SIG-M5 treated with dmso at 0.1 percent for 504 hours (cell line): ENCODE results near the gene ANKRD40.

Experiments used
- DNase-seq: peaks from one replicate; lab custom pipeline; 2025; ENCODE audit not compliant: unreplicated experiment; lab: John Stamatoyannopoulos, UW

The ANKRD40 gene

DNA sequence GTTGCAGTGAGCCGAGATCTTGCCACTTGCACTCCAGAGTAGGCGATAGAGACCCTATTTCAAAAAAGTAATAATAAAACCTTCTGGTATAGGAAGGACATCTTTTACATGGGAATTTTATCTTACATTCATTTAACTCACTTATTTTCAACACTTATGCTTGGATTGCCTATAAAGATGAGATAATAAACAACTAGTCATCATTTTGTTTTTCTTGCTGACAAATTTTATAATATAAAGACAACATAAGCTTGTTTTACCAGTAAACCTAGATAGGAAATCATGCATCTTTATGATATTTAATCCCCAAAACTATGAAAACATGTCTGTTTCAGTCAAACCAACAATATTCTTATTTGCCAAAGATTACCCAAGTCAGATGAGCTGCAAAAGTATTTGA lies 56.1 kb downstream of the ANKRD40 start:
- no peak for DNase-seq

DNA sequence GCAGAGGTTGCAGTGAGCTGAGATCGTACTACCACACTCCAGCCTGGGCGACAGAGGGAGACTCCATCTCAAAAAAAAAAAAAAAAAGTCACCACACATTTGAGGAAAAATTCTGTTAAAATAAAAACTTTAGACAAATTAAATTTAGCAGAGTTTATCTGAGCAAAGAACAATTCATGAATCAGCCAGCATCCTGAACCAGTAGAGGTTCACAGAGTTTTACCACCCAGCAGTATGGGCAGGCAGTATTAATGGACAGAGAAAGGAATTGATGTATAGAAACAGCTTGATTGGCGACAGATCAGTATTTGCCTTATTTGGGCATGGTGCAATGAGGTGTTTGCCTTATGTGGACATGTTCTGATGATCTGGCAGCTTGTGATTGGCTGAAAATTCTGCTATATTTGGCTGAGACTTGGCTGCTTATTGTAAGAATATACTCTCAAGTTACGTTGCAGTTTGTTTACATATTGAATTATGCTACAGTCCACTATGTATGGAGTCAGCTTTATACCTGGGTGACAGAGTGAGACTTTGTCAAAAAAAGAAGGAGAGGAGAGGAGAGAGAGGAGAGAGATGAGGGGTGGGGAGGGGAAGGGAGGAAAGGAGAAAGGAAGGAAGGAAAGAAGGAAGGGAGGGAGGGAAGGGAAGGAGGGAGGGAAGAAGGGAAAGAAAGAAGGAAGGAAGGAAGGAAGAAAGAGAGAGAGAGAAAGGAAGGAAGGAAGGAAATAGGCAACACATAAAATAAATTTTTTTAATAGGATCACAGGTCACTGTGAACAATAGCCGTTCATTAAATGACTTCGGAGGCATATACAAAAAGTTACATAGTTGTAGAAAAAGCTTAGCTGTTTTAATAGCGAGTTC lies 58.4 kb downstream of the ANKRD40 start:
- no peak for DNase-seq

DNA sequence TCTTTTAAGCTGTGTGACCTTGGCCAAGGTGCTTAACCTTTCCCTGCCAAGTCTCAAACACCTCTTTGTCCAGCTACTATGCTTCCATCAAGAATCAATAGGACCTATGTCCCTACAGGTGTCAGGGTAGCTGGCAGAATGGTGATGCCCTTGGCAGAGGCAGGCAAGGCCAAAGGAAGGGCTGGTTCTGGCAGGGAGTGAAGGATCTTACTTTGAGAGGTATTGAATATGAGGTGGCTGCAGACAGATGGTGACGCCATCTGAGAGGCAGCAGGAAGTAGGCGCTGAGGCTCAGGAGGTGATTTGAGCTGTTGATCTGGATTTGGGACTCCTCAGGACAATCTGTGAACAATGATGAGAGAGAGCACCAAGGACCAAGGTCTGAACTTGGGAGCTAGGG lies 60.5 kb downstream of the ANKRD40 start:
- DNase-seq, result no peak

- no peak for DNase-seq
These were observed 61.7 kb downstream of the ANKRD40 start for GRCh38 chr17:50645748-50646682.
